ENCODE results near the gene RMND5B. TPM values are rescaled to one million over a fixed set of nuclear protein-coding genes. Genes with fewer than 3 reads are reported as not detected.

The RMND5B gene
- total and polyA plus RNA-seq, 10 donors, result 22.2 to 52.8 (median 36.1) TPM

GRCh38 chr5:178106086-178106485, 24.7 kb upstream of the RMND5B start:
- WGBS, 5 donors, result 62 to 71% (median 67%) methylated on average over 3 to 4 of the region's 4 CpGs
- no peak for DNase-seq

GRCh38 chr5:178106556-178107239, 24.1 kb upstream of the RMND5B start:
- no peaks in the 10 kb centered on the region for H3K36me3 ChIP-seq
- TF ChIP-seq POLR2AphosphoS5 (IDR thresholded peaks at IDR 0.05) (no peak), CTCF (IDR thresholded peaks at IDR 0.05 in 8 of 11, conservative IDR thresholded peaks at IDR 0.05 in 3 of 11) (no peak), POLR2A (IDR thresholded peaks at IDR 0.05) (no peak)
- intact Hi-C loops (cut with DNase I; ENCODE audit: low total_unique reads), result no loop called here
- DNase-seq, result no peak
- H3K27me3 ChIP-seq (replicated peaks in 1 of 7), result peaks cover 0 to 12% (median 0%) of the 10 kb centered on the region in 7 donors
- H3K9me3 ChIP-seq, result no peaks in the 10 kb centered on the region
- no peak overlapping the region for H3K27ac ChIP-seq
- H3K4me3 ChIP-seq, result no peak overlapping the region
- WGBS, 5 donors, result 64 to 76% (median 73%) methylated on average over 9 to 13 of the region's 13 CpGs
- H3K4me1 ChIP-seq, result peaks cover 0 to 17% (median 11%) of the 10 kb centered on the region in 6 donors

More at GRCh38 chr5:178106086-178106485, 24.7 kb upstream of the RMND5B start:
- intact Hi-C loops (cut with DNase I; ENCODE audit: low total_unique reads), result no loop called here
- Histone ChIP-seq H3K27me3 (replicated peaks in 1 of 7) (peaks cover 0 to 12% (median 0%) of the 10 kb centered on the region in 7 donors), H3K27ac (no peak overlapping the region), H3K36me3 (no peaks in the 10 kb centered on the region), H3K4me1 (peaks cover 0 to 17% (median 11%) of the 10 kb centered on the region in 6 donors), H3K9me3 (no peaks in the 10 kb centered on the region), H3K4me3 (no peak overlapping the region)
- TF ChIP-seq CTCF (IDR thresholded peaks at IDR 0.05 in 8 of 11, conservative IDR thresholded peaks at IDR 0.05 in 3 of 11) (no peak), POLR2AphosphoS5 (IDR thresholded peaks at IDR 0.05) (no peak), POLR2A (IDR thresholded peaks at IDR 0.05) (no peak)

GRCh38 chr5:178107756-178108310, 23.0 kb upstream of the RMND5B start:
- intact Hi-C loops (cut with DNase I; ENCODE audit: low total_unique reads), result no loop called here
- H3K4me3 ChIP-seq, result no peak overlapping the region
- H3K36me3 ChIP-seq, result no peaks in the 10 kb centered on the region
- WGBS, 5 donors, result 62 to 85% (median 76%) methylated on average over 5 of the region's 5 CpGs
- no peak for DNase-seq
- peaks cover 0 to 21% (median 13%) of the 10 kb centered on the region in 6 donors for H3K4me1 ChIP-seq
- H3K27ac ChIP-seq, result no peak overlapping the region
- peaks cover 0 to 21% (median under 1%) of the 10 kb centered on the region in 7 donors for H3K27me3 ChIP-seq (replicated peaks in 1 of 7)
- peaks cover 0 to 4% (median 0%) of the 10 kb centered on the region in 8 donors for H3K9me3 ChIP-seq
- no peak for TF ChIP-seq CTCF (IDR thresholded peaks at IDR 0.05 in 8 of 11, conservative IDR thresholded peaks at IDR 0.05 in 3 of 11)
- TF ChIP-seq POLR2A (IDR thresholded peaks at IDR 0.05), result no peak
- no peak for TF ChIP-seq POLR2AphosphoS5 (IDR thresholded peaks at IDR 0.05)

GRCh38 chr5:178108446-178108845, 22.4 kb upstream of the RMND5B start:
- peaks cover 0 to 28% (median 6%) of the 10 kb centered on the region in 7 donors for H3K27me3 ChIP-seq (replicated peaks in 1 of 7)
- H3K36me3 ChIP-seq, result no peaks in the 10 kb centered on the region
- H3K4me1 ChIP-seq, result peaks cover 0 to 27% (median 19%) of the 10 kb centered on the region in 6 donors
- H3K9me3 ChIP-seq, result peaks cover 0 to 4% (median 0%) of the 10 kb centered on the region in 8 donors
- H3K4me3 ChIP-seq, result no peak overlapping the region
- no peak overlapping the region for H3K27ac ChIP-seq
- no peak for DNase-seq
- WGBS, 5 donors, result 69 to 81% (median 71%) methylated on average over 7 of the region's 7 CpGs
- TF ChIP-seq POLR2AphosphoS5 (IDR thresholded peaks at IDR 0.05) (no peak), POLR2A (IDR thresholded peaks at IDR 0.05) (no peak), CTCF (IDR thresholded peaks at IDR 0.05 in 8 of 11, conservative IDR thresholded peaks at IDR 0.05 in 3 of 11) (no peak)
- intact Hi-C loops (cut with DNase I; ENCODE audit: low total_unique reads), result no loop called here
